Ascending aorta (tissue), 2 donors: ENCODE results near the gene TBL3. TPM values are rescaled to one million over a fixed set of nuclear protein-coding genes. Genes with fewer than 3 reads are reported as not detected.

Source experiments
- DNase-seq, 2 donors: peaks; one replicate each; pipeline ENCODE4 v3.0.0-alpha.2; 2019; ENCODE audit warnings: low spot score in 2 of 2
- H3K27ac ChIP-seq, 2 donors: fragments of 200-600 bp; sonication (generic); one replicate each; pipeline ENCODE4 v1.5.1; 2016 to 2017; ENCODE audit warnings: mild to moderate bottlenecking in 1 of 2
- H3K27me3 ChIP-seq: fragments of 200-600 bp; sonication (generic); one replicate; pipeline ENCODE4 v1.5.1; 2017
- H3K36me3 ChIP-seq, 2 donors: fragments of 200-600 bp; sonication (generic); one replicate each; pipeline ENCODE4 v1.5.1; 2016
- H3K4me1 ChIP-seq, 2 donors: fragments of 200-600 bp; sonication (generic); one replicate each; pipeline ENCODE4 v1.5.1; 2016 to 2017; ENCODE audit warnings: mild to moderate bottlenecking in 1 of 2
- H3K4me3 ChIP-seq, 2 donors: fragments of 200-600 bp; sonication (generic); one replicate each; pipeline ENCODE4 v1.5.1; 2016 to 2017; ENCODE audit warnings: mild to moderate bottlenecking in 1 of 2
- H3K9me3 ChIP-seq, 2 donors: fragments of 200-600 bp; sonication (generic); one replicate each; pipeline ENCODE4 v1.5.1; 2016
- CTCF ChIP-seq, 3 experiments: fragments of 200-600 bp in 2 of 3; fragments of 450-650 bp in 1 of 3; sonication (generic) in 2 of 3; IDR thresholded peaks; one replicate each; pipeline ENCODE4 v1.5.1; 2016 to 2019; ENCODE audit warnings: antibody characterized with exemption in 3 of 3, mild to moderate bottlenecking in 1 of 3, moderate library complexity in 1 of 3
- intact Hi-C: fragments of 100-400 bp; cut with DNase I; formaldehyde crosslinking; loops from one replicate; pipeline ENCODE4 v1.15.1; 2023
- total RNA-seq: library from RNA; depleted of rRNA; stranded (reverse); fragments of >200 nt; gene quantifications from one replicate; pipeline ENCODE4 v1.1.0, GENCODE V29; 2016

Gene TBL3
- total RNA-seq, 1 donor from 2014 or later = 55.7 TPM

GRCh38 chr16:1941162-1942046, 30.4 kb upstream of the TBL3 start:
- H3K36me3 ChIP-seq = peaks cover 39 to 42% of the 10 kb centered on the region in 2 donors
- no peaks in the 10 kb centered on the region for H3K9me3 ChIP-seq
- no peak for TF ChIP-seq CTCF (IDR thresholded peaks at IDR 0.05)
- peak overlapping the region; percentile 70 to 92 for H3K4me3 ChIP-seq
- H3K27me3 ChIP-seq = no peaks in the 10 kb centered on the region
- no peak for DNase-seq
- peaks cover 10 to 11% of the 10 kb centered on the region in 2 donors for H3K4me1 ChIP-seq
- peak overlapping the region; percentile 78 to 81 for H3K27ac ChIP-seq
- intact Hi-C loops = loop anchor here (2.0 kb wide), 2 partner anchors 13 to 17 kb away; partner anchors contain the start of gene NDUFB10

GRCh38 chr16:1942047-1942809, 29.6 kb upstream of the TBL3 start:
- Histone ChIP-seq H3K27me3 (no peaks in the 10 kb centered on the region), H3K4me3 (peak overlapping the region; percentile 70 to 92), H3K9me3 (no peaks in the 10 kb centered on the region), H3K4me1 (peaks cover 10 to 11% of the 10 kb centered on the region in 2 donors), H3K27ac (peak overlapping the region; percentile 78 to 81), H3K36me3 (peaks cover 36 to 37% of the 10 kb centered on the region in 2 donors)
- intact Hi-C loops = loop anchor here (2.0 kb wide), 2 partner anchors 13 to 17 kb away; partner anchors contain the start of gene NDUFB10
- DNase-seq = no peak
- TF ChIP-seq CTCF (IDR thresholded peaks at IDR 0.05) = no peak

- peaks cover 10 to 11% of the 10 kb centered on the region in 2 donors for H3K4me1 ChIP-seq
- DNase-seq = peak; percentile 99 to 100
- H3K36me3 ChIP-seq = peaks cover 29 to 31% of the 10 kb centered on the region in 2 donors
- no peak for TF ChIP-seq CTCF (IDR thresholded peaks at IDR 0.05)
- no peaks in the 10 kb centered on the region for H3K27me3 ChIP-seq
- no peaks in the 10 kb centered on the region for H3K9me3 ChIP-seq
- peak within 1 kb of the TSS; percentile 78 to 81 for H3K27ac ChIP-seq
- H3K4me3 ChIP-seq = peak within 1 kb of the TSS; percentile 70 to 92
- intact Hi-C loops = loop anchor here (1.0 to 2.0 kb wide), 3 partner anchors 14 to 116 kb away; partner anchors contain the start of genes FAHD1 and NDUFB10
These were observed 28.8 kb upstream of the TBL3 start, which contains the start of gene MSRB1 for GRCh38 chr16:1942810-1943726. MSRB1 (minus strand) TSS chr16:1943199; CDS start chr16:1943156, 43 bp downstream.

- H3K4me3 ChIP-seq = no peak overlapping the region
- no peak overlapping the region for H3K27ac ChIP-seq
- H3K4me1 ChIP-seq = peaks cover 10 to 11% of the 10 kb centered on the region in 2 donors
- no peaks in the 10 kb centered on the region for H3K9me3 ChIP-seq
- intact Hi-C loops = no loop called here
- no peaks in the 10 kb centered on the region for H3K27me3 ChIP-seq
- H3K36me3 ChIP-seq = peaks cover 13 to 14% of the 10 kb centered on the region in 2 donors
- no peak for DNase-seq
- no peak for TF ChIP-seq CTCF (IDR thresholded peaks at IDR 0.05)
These were observed 27.1 kb upstream of the TBL3 start for GRCh38 chr16:1944612-1945199.
